ENCODE results near the gene RTRAF. TPM values are rescaled to one million over a fixed set of nuclear protein-coding genes. Genes with fewer than 3 reads are reported as not detected.

RTRAF gene
- total and polyA plus RNA-seq, 8 donors = 126 to 325 (median 268) TPM

GRCh38 chr14:52044791-52045522, 55.6 kb downstream of the RTRAF start:
- Histone ChIP-seq H3K4me3 (no peak overlapping the region), H3K36me3 (no peaks in the 10 kb centered on the region), H3K4me1 (peaks cover 0 to 8% of the 10 kb centered on the region in 2 donors), H3K27me3 (no peaks in the 10 kb centered on the region), H3K9me3 (no peaks in the 10 kb centered on the region), H3K27ac (peak overlapping the region in 1 of 2 donors; percentile 48)
- intact Hi-C loops (cut with DNase I) = no loop called here
- peak in 1 of 4 donors; percentile 59 for DNase-seq
- ATAC-seq = peak; percentile 90
- no peak for TF ChIP-seq CTCF (IDR thresholded peaks at IDR 0.05)

GRCh38 chr14:52046376-52046917, 57.1 kb downstream of the RTRAF start:
- ATAC-seq (no peak), DNase-seq (no peak)
- no peak overlapping the region for H3K4me3 ChIP-seq
- no peak overlapping the region for H3K27ac ChIP-seq
- no peak for TF ChIP-seq CTCF (IDR thresholded peaks at IDR 0.05)
- no peaks in the 10 kb centered on the region for H3K27me3 ChIP-seq
- no peaks in the 10 kb centered on the region for H3K9me3 ChIP-seq
- no peaks in the 10 kb centered on the region for H3K36me3 ChIP-seq
- H3K4me1 ChIP-seq = peaks cover 0 to 8% of the 10 kb centered on the region in 2 donors
- intact Hi-C loops (cut with DNase I) = no loop called here

GRCh38 chr14:52048116-52048515, 58.8 kb downstream of the RTRAF start:
- intact Hi-C loops (cut with DNase I) = no loop called here
- Histone ChIP-seq H3K4me1 (peaks cover 0 to 8% of the 10 kb centered on the region in 2 donors), H3K9me3 (no peaks in the 10 kb centered on the region), H3K4me3 (no peak overlapping the region), H3K27ac (no peak overlapping the region), H3K36me3 (no peaks in the 10 kb centered on the region), H3K27me3 (no peaks in the 10 kb centered on the region)
- DNase-seq = no peak
- TF ChIP-seq CTCF (IDR thresholded peaks at IDR 0.05) = no peak
- no peak for ATAC-seq

GRCh38 chr14:52048641-52049204, 59.4 kb downstream of the RTRAF start:
- TF ChIP-seq CTCF (IDR thresholded peaks at IDR 0.05) = no peak
- DNase-seq (no peak), ATAC-seq (no peak)
- Histone ChIP-seq H3K4me3 (no peak overlapping the region), H3K27ac (no peak overlapping the region), H3K9me3 (no peaks in the 10 kb centered on the region), H3K4me1 (peaks cover 0 to 8% of the 10 kb centered on the region in 2 donors), H3K36me3 (no peaks in the 10 kb centered on the region), H3K27me3 (no peaks in the 10 kb centered on the region)
- intact Hi-C loops (cut with DNase I) = no loop called here

GRCh38 chr14:52049271-52049670, 59.9 kb downstream of the RTRAF start:
- no peak for TF ChIP-seq CTCF (IDR thresholded peaks at IDR 0.05)
- intact Hi-C loops (cut with DNase I) = no loop called here
- ATAC-seq (no peak), DNase-seq (no peak)
- Histone ChIP-seq H3K4me3 (no peak overlapping the region), H3K4me1 (peaks cover 0 to 8% of the 10 kb centered on the region in 2 donors), H3K27me3 (no peaks in the 10 kb centered on the region), H3K9me3 (no peaks in the 10 kb centered on the region), H3K27ac (no peak overlapping the region), H3K36me3 (no peaks in the 10 kb centered on the region)

Data from left lung (tissue), 10 donors.